Tongue (tissue), 2 donors: ENCODE data around the gene BFSP1. TPM values are rescaled to one million over a fixed set of nuclear protein-coding genes. Genes with fewer than 3 reads are reported as not detected.

Experiments
- DNase-seq: peaks from one replicate; pipeline ENCODE4 v3.0.0-alpha.2; 2015
- total RNA-seq: library from RNA; depleted of rRNA; stranded (reverse); fragments of >200 nt; gene quantifications from one replicate; pipeline ENCODE4 v1.2.3, GENCODE V29; 2014

The BFSP1 gene
- 1.6 TPM for total RNA-seq

GRCh38 chr20:17530716-17531664, at the start of gene BFSP1:
Gene BFSP1, minus strand, starts transcription at chr20:17531379. Its CDS starts 50 bp downstream, at chr20:17531329.
- DNase-seq, result peak; percentile 71

- DNase-seq, result no peak
Measured at GRCh38 chr20:17580895-17581294, 49.7 kb upstream of the BFSP1 start.

DNA sequence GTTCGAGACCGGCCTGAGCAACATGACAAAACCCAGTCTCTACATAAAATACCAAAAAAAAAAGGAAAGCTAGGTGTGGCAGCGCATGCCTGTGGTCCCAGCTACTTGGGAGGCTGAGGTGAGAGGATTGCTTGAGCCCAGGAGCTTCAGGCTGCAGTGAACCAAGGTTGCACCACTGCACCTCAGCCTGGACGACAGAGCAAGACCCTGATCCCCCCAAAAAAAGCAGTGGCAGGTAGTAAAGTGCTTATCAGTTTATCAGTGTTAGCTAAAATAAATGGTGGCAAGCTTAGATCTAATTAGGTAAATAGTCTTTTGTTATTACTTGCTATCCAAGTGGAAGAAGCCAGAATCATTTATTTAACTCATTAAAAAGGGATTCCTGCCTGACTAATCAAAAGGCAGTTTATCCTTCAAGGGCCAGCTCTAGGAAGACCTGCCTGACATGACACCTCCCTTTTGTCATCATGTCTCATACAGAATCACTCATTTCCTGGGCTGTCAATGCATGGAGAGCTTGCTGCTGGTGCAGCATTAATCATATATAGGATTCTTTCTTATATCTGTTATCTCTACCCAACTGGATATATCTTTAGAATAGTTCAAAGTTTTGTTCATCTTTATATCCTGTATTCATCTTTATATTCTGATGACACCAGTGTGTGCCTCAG, 48.3 kb upstream of the BFSP1 start:
- DNase-seq, result no peak

GRCh38 chr20:17576215-17576614, 45.0 kb upstream of the BFSP1 start:
- DNase-seq, result no peak

GRCh38 chr20:17573463-17573862, 42.3 kb upstream of the BFSP1 start:
- DNase-seq, result no peak

DNA sequence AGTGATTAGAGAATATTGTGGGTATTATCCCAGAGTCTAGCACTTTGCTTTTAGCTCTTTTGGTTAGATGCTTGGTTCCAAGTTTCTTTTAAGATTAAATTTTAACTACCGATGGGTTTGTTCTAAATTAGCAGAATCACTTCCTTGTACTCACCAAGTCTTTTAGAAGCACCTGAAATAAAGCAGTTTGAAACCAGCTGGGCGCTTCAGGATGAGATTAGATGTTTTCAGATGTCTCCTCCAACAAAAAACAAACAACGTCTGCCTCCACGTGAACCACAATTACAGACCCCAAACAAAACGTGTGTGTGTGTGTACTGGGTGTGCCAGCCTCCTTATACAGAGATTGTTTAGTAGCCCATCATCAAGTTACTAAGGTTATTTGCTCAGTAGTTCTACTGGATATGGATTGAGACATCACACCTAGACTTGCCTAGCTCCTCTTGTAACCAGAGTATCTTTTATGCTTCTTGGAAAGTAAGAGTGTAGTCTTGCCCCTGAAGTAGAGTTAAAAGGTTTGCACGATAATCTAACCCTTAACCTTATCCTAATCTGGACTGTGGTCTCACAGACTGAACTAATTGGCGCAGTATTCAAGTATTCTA, 41.0 kb upstream of the BFSP1 start:
- DNase-seq, result no peak

GRCh38 chr20:17571153-17571527, 40.0 kb upstream of the BFSP1 start:
- peak; percentile 31 for DNase-seq

GRCh38 chr20:17570347-17571152, 39.4 kb upstream of the BFSP1 start:
- peak; percentile 80 for DNase-seq

DNA sequence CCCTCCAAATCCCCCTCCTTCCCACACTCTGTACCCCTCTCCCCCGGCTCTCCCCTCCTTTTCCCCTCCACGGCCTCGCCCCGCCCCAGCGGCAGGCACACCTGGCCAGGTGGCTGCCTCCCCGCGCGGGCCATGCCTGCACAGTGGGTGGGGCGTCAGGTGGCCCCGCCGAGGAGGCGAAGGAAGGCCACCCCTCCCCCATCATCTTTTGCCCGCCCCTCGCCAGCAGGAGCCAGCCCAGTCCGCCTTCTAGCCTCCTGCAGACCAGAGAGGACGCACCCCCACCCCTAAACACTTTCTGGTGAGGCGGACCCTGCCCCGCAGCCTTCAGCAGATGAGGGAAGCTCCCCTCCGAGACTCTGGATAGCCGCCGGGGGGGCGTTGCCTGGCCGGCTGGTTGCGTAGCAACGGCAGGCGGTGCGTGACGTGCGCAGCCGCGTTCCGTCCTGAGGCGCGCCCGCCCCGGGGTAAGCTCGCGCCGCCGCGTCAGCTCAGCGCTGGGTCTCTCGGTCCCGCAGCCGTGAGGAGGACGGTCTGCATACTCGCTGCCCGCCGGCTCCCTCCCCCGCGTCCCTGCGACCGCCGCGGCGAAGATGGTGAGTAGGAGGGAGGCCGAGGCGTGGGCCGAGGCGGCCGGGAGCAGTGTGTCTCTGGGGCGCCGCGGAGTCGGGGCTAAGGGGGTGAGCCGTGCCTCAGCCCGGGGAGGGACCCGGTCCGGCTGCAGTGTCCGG, 38.6 kb upstream of the BFSP1 start, which contains the start of gene DSTN:
Gene DSTN (plus strand): TSS at position 460 of the 731 bp plus-strand sequence. CDS start 134 bp downstream, at position 594.
- DNase-seq, result peak; percentile 97

- peak; percentile 87 for DNase-seq
Measured at GRCh38 chr20:17568972-17569521, 37.9 kb upstream of the BFSP1 start.

- DNase-seq, result peak; percentile 28
Measured at GRCh38 chr20:17568045-17568788, 37.0 kb upstream of the BFSP1 start.

DNA sequence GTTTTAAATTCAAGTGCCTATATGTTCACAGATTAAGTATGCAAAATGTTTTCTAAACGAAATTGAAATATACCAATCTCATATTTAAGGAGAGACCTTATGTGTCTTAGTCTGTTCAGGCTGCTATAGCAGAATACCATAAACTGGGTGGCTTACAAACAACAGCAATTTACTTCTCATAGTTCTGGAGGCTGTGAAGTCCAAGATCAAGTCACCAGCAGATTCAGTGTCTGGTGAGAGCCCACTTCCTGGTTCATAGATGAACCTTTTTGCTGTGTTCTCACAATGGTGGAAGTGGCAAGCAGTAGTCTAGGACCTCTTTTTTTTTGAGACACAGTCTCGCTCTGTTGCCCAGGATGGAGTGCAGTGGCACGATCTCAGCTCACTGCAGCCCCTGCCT, 35.2 kb upstream of the BFSP1 start:
- no peak for DNase-seq

DNA sequence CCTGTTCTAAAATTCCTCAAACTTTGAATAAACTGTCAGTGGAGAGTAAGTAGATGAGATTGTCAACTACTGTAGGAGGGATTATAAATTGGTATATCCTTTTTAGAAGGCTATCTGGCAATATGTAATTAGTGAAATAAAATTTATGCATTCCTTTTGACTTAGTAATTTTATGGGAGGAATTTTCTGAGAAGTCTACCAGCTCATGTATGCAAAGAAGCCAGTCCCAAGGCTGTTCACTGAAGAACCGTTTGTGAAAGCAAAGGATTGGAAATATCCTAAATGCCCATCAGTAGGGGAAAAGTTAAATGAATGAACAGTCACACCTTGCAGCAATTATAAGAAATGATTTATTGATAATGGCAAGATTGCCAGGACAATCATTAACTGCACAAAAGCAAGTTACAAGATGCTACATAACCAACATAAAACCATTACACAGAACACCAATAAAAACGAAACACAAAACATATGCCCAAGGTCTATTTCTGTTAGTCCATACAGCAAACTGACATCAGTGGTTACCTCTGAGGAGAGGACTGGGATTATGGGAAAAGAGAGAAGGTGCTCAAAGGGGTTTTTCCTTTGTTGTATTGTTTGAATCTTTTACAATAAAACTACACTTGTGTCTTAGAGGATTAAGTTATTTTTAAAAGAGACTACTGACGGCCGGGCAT, 34.1 kb upstream of the BFSP1 start:
- DNase-seq, result no peak

DNA sequence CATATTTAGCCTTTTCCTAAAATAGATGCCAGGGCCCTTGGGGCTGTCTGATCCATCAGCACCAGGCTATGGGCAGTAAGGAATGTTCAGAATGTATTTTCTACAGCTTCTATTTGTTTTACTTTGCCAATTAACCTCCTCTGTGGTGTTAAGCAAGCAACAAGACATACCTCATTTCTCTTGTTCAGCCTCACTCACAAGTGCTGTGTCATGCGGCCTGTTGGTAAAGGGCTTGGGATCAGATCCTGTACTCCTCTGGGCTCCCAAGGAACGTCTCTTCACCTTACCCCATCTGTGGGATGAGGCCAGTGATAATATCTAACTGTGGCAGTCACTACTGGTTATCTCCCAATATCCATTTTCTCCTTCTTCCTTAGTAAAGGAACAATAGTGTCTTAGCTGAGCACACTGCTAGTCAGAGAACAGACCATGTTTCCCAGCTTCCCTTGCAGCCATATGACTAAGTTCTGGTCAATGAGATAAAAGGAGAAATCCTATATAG, 31.7 kb upstream of the BFSP1 start:
- no peak for DNase-seq

- DNase-seq, result no peak
Measured at GRCh38 chr20:17560344-17561074, 29.3 kb upstream of the BFSP1 start.

- no peak for DNase-seq
Measured at GRCh38 chr20:17559338-17559737, 28.2 kb upstream of the BFSP1 start.

GRCh38 chr20:17558941-17559304, 27.7 kb upstream of the BFSP1 start:
- no peak for DNase-seq

DNA sequence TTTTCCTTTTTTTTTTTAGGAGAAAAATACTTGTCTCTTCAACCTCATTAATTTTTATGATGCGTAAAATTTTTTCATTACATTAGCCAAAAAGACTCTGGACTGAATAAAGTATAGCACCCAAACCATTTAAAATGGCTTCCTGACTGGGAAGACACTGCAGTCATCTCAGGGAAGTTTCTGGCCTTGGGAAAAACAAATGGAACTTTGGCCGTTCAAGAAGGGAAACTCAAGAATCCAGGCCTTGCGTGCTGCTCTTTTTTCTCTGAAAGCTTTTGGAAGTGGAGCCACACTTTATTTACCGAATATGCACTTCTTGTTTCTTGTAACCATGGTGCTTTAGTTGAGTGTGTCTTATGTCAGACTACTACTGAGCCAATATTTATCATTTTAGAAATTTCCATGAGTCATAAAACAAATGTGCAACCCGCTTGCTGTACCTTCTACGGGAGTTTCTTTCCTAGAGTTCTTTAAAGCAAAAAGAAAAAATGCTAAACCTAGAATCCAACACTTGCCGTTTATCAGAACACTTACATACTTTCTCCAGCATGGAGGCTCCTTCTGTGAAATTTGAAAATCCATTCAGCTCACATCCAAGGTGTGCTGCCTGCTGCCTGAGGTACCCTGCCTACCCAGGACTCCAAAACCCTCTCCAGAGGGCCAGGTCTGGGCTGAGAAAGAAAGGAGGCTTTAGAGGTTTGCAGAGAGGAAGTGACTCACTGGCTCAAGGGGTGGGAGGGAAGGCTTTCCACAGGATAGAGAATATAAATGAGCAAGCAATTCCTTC, 27.2 kb upstream of the BFSP1 start:
- DNase-seq, result peak; percentile 85
